HG03196 (cell line): Measurements from ENCODE around the gene GUCY2C.

Experiments
- ATAC-seq: cut with Tn5 transposase; IDR thresholded peaks from one replicate; pipeline ENCODE4 v1.9.1; 2021; ENCODE audit not compliant: unreplicated experiment

The GUCY2C gene

GRCh38 chr12:14575585-14575984 lies 120.8 kb downstream of the GUCY2C start:
- no peak for ATAC-seq

- no peak for ATAC-seq
These were observed 123.3 kb downstream of the GUCY2C start for GRCh38 chr12:14573118-14573517.

- ATAC-seq = no peak
These were observed 124.0 kb downstream of the GUCY2C start for GRCh38 chr12:14572401-14572800.

GRCh38 chr12:14571779-14572178 lies 124.6 kb downstream of the GUCY2C start:
- no peak for ATAC-seq

DNA sequence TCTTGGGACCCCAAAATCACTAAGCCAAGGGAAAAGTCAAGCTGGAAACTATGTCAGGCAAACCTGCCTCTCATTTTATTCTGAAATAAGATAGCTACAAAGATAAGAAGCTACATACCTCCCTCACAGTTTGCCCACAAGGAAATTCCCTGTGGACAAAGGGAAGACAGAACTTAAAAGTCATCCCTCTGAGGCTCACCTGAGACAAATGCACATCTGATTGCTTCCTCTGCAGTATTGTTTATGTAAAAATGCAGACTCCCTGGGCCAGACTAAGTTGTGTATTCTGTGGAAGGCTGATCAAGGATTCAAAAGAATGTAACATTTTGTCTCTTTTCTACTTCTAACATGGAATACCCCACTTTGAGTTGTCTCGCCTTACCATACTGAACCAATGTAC lies 126.2 kb downstream of the GUCY2C start:
- ATAC-seq = no peak

- ATAC-seq = no peak
These were observed 128.8 kb downstream of the GUCY2C start, which contains the start of gene PLBD1 for GRCh38 chr12:14567351-14568162. Gene PLBD1, minus strand, starts transcription at chr12:14567883. Its CDS starts 187 bp downstream, at chr12:14567696.

DNA sequence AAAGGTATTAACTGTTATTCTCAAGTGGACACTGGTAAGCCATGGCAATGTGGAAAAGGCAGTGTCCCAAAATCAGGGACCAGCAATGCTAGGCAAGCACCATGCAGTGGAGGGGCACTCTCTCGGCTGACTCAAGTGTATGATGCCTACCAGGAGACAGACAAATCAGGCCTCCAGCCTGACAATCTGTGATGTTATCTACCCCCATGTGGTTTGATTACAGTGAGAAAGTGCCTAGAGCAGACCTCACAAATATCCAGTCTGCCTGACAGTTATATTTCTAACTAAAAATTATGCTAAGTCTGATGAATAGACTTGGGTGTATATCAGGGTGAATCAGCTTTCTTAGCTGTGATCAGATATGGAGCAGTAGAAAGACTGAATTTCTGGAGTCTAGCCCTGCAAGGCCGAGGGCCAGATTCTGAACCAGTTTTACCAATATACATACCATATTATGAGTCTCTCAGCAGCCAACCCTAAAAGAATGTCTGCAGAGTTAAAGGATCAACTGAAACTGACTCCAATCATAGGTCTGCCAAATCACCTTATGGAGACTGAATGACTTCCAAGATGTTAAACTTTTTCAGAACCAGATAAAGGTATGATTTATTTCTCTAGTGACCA lies 132.0 kb downstream of the GUCY2C start:
- no peak for ATAC-seq

- no peak for ATAC-seq
These were observed 133.4 kb downstream of the GUCY2C start for GRCh38 chr12:14563046-14563445.
